BJ (cell line): ENCODE data around the gene UPK3BL2. TPM values are rescaled to one million over a fixed set of nuclear protein-coding genes. Genes with fewer than 3 reads are reported as not detected.
"Not testable (repeated sequence)": the region's sequence is repeated elsewhere in the genome, so short reads cannot be mapped to it uniquely, and the experiment has no call there.

ENCODE experiments used
- CTCF ChIA-PET: fragments of 350-600 bp; formaldehyde crosslinking; extraction: SDS; loops from one replicate; lab custom pipeline; 2021; ENCODE audit warnings: antibody characterized with exemption, inconsistent platforms; lab: Yijun Ruan, JAX
- POLR2A ChIA-PET: fragments of 300-600 bp; sonication (Branson Sonifier 250); formaldehyde crosslinking; extraction: SDS; loops from one replicate; lab custom pipeline; 2021; ENCODE audit warnings: antibody characterized with exemption; lab: Charles Lee
- DNase-seq: peaks from one replicate; pipeline ENCODE4 v3.0.0-alpha.2; 2011; ENCODE audit warnings: low read depth
- H3K27me3 ChIP-seq: 2 replicates; pipeline ENCODE4 v1.6.0; 2011; ENCODE audit warnings: low read length; ENCODE audit not compliant: control insufficient read depth, insufficient read depth
- H3K36me3 ChIP-seq: 2 replicates; pipeline ENCODE4 v1.5.1; 2011; ENCODE audit warnings: low read length; ENCODE audit not compliant: control insufficient read depth, insufficient read depth
- H3K4me3 ChIP-seq: 2 replicates; pipeline ENCODE4 v1.5.1; 2011; ENCODE audit warnings: low read depth, mild to moderate bottlenecking, control low read depth, low read length
- polyA plus RNA-seq: library from polyadenylated mRNA; depleted of rRNA; stranded (reverse); fragments of >200 nt; gene quantifications from 2 replicates; pipeline ENCODE4 v1.2.3, GENCODE V29; 2011

Gene UPK3BL2
- polyA plus RNA-seq, 1 experiment = 19.5 TPM

DNA sequence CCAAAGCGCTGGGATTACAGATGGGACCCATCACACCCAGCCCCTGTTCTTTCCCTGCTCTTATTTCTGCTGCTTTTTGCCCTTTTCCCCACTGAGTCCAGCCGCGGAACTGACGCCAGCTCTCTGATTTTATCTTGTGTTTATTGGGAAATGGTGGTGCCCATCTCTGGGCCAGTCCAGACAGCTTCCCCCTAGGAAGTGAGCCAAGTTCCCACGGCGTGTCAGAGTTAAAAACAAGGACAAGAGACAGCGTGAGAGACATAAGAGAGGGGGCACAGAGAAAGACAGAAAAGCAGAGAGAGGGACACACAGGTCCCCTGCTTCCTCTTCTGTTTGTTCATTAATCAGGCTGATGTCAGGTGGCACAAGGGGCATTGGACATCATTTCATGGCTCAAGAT lies 11.9 kb downstream of the UPK3BL2 start:
- H3K27me3 ChIP-seq, CTCF ChIA-PET, POLR2A ChIA-PET, H3K4me3 ChIP-seq, H3K36me3 ChIP-seq, DNase-seq: not testable (repeated sequence)

- H3K36me3 ChIP-seq, DNase-seq, H3K27me3 ChIP-seq, H3K4me3 ChIP-seq, CTCF ChIA-PET, POLR2A ChIA-PET: not testable (repeated sequence)
Observed at GRCh38 chr7:102527822-102528793, 15.4 kb downstream of the UPK3BL2 start.

DNA sequence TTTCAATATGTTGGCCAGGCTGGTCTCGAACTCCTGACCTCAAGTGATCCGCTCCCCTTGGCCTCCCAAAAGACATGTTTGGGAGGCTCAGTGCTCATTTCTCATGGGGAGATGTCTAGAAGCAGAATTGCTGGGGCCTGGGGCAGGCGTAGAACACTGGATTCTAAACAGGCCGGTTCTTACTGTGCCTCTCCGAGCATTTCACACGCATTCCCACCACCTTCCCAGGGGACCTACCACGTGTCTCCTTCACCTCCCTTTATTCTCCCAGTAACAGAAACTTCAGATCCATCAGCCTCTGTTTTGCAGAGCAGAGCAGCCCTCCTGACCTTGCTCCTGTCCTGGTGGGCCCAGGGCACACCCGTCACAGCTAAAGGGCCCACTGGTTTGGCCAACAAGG lies 16.3 kb downstream of the UPK3BL2 start:
- CTCF ChIA-PET, POLR2A ChIA-PET: not testable (repeated sequence)

GRCh38 chr7:102524803-102525202 lies 18.7 kb downstream of the UPK3BL2 start:
- H3K4me3 ChIP-seq, H3K27me3 ChIP-seq, DNase-seq, H3K36me3 ChIP-seq, POLR2A ChIA-PET, CTCF ChIA-PET: not testable (repeated sequence)

More for the DNA sequence above, 16.3 kb downstream of the UPK3BL2 start:
- not testable (repeated sequence) for DNase-seq, H3K4me3 ChIP-seq, H3K27me3 ChIP-seq, H3K36me3 ChIP-seq

DNA sequence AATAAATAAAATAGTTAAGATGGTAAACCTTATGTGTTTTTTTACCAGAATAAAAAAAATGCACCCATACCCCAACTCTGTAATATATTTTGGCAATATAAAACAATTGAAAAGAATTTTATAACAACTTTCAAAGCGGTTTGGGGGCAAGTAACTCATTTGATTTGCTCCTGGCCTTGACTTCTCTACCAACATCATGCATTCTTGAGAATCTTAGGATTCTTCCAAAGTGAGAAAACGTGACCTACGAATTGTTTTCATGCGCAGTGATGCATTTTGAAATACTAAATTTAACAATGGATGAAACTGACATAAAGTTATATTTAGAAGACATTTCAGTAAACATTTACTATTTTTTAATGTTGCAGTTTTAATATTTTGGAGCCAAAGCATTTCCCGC lies 22.7 kb downstream of the UPK3BL2 start:
- DNase-seq = peak; percentile 11

DNA sequence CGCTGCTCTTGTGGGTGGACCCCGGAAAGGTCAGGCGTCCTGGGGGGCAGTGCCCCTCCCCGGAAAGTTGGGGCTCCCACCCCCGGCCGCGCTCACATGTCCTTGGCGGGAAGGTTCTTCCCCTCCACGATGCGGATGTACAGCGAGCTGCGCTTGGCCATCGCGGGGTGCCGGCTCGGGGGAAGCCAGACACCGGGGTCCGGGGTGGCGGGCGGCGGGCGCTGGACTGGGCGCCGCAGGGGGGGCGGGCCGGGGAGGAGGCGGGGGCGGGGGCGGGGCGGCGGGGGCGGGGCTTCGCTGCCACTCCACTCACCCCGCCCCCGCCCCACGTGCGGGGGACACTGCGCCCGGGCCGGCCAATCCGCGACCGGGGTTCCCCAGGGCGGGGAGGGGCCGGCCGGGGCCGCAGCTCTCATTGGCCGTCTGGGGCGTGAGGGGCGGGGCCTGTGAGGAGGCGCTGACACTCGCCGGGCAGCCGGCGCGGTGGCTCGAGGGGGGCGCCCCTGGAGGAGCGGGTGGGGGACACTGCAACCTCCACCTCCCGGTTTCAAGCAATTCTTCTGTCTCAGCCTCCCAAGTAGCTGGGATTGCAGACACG lies 25.8 kb downstream of the UPK3BL2 start, which contains the start of gene RASA4B:
RASA4B (minus strand) TSS at position 228 of the 598 bp plus-strand sequence; CDS start at position 161, 67 bp downstream.
- H3K27me3 ChIP-seq, DNase-seq, CTCF ChIA-PET, H3K36me3 ChIP-seq, POLR2A ChIA-PET: not testable (repeated sequence)
- H3K4me3 ChIP-seq = peak within 1 kb of the TSS; percentile 33

More for the DNA sequence above, 22.7 kb downstream of the UPK3BL2 start:
- CTCF ChIA-PET, H3K36me3 ChIP-seq, POLR2A ChIA-PET, H3K4me3 ChIP-seq, H3K27me3 ChIP-seq: not testable (repeated sequence)

- CTCF ChIA-PET, POLR2A ChIA-PET, H3K36me3 ChIP-seq, DNase-seq, H3K27me3 ChIP-seq, H3K4me3 ChIP-seq: not testable (repeated sequence)
Observed at GRCh38 chr7:102516951-102517350, 26.5 kb downstream of the UPK3BL2 start.

GRCh38 chr7:102515889-102516288 lies 27.6 kb downstream of the UPK3BL2 start:
- DNase-seq, H3K36me3 ChIP-seq, H3K4me3 ChIP-seq, POLR2A ChIA-PET, H3K27me3 ChIP-seq, CTCF ChIA-PET: not testable (repeated sequence)

DNA sequence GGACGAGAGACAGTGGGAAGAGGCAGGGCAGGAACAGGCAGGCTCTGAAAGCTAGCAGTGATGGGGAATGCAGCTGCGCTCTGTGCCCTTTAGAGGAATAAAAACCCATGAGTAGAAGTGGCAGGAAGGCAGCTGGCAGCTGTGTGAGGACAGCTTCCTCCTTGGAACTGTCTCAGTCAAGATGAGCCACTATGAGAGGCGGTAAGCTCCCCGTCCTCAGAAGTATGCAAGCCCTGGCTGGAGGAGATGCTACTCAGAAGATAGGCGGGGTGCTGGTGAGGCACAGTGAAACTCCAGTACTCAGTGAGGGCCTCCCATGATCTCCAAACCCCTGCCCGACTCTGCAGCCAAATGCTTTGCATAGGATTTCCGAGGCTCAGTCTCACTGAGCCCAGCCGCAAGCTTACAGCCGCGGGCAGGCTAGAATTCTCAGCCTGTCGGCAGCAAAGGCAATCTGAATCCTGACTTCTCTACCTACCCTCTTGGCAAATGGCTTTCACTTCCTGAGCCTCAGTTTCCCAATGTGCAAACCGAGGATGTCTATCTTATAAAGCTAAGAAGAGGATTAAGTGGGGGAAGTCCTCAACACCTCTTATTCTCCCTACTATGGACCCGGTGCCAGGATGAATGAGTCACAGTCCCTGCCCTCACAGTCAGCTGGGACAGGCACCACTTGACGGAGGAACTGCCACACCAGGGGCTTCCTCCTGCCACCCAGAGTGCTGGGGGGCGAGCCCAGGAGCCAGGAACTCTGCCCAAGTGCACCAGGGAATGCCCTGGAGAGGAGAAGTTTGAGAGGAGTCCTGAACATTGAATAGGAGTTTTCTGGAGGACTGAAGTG lies 28.4 kb downstream of the UPK3BL2 start:
- H3K36me3 ChIP-seq, H3K27me3 ChIP-seq, CTCF ChIA-PET, POLR2A ChIA-PET, DNase-seq, H3K4me3 ChIP-seq: not testable (repeated sequence)

DNA sequence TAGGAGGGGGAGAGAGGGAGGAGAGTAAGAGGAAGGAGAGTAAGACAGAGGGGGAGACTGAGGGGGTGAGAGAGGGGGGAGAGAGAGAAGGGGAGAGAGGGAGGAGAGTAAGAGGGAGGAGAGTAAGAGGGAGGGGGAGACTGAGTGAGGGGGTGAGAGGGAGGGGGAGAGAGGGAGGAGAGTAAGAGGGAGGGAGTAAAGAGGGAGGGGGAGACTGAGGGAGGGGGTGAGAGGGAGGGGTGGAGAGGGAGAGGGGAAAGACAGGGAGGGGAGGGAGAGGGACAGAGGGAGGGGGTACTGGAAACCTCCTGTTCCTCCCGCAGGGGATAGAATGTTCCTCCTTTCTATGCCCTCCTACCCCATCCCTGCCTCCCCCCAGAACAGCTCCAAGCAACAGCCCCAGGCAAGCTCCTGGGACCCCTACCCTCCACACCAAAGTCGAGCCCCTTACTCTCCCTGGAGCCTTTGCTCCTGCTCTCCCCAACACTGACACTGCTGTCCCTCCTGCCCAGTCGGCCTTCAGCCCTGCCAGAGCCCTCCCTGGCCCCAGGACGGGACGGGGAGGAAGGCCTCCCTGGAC lies 30.8 kb downstream of the UPK3BL2 start:
- H3K36me3 ChIP-seq, H3K27me3 ChIP-seq, CTCF ChIA-PET, POLR2A ChIA-PET: not testable (repeated sequence)
- DNase-seq = peak; percentile 59
- H3K4me3 ChIP-seq = peak overlapping the region; percentile 48

DNA sequence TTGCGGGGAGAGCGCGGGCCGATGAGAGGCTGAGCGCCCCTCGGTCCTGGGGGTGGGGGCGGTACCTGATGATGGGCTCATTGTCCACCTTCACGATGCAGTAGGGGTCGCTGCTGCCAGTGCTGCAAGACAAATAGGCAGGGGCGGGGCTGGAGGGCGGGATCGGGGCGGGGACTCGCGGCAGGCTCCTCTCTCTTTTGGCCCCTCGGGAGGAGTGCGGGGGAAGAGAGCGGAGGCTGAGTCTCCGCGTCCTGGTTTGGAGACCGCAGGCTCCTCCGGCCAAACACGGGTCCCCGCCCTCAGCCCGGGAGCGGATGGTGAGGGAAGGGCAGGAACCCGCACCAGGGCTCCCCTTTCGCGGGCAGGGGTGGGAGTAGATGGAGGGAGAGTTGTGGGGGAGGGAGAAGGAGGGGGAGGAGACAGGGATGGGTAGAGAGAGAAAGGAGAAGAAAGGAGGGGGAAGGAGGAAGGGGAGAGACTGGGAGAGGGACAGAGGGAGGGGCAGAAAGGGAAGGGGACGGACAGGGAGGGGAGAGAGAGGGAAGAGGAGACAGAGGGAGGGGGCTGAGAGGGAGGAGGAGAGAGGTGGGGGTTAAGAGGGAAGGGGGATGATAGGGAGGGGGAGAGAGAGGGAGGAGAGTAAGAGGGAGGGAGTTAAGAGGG lies 31.5 kb downstream of the UPK3BL2 start:
- H3K36me3 ChIP-seq, DNase-seq, H3K27me3 ChIP-seq, POLR2A ChIA-PET, CTCF ChIA-PET: not testable (repeated sequence)
- H3K4me3 ChIP-seq = peak overlapping the region; percentile 48; the same call in 1 of the 2 replicates
